Sigmoid colon (tissue), 4 donors: Measurements from ENCODE around the gene HORMAD2.

ENCODE experiments used
- CTCF ChIP-seq, 4 experiments: fragments of 450-650 bp in 3 of 4; fragments of 200-600 bp in 1 of 4; IDR thresholded peaks; one replicate each; pipeline ENCODE4 v1.5.1; 2016 to 2019; ENCODE audit warnings: antibody characterized with exemption in 4 of 4, mild to moderate bottlenecking in 3 of 4, moderate library complexity in 2 of 4
- EP300 ChIP-seq, 4 donors: sonication (generic); formaldehyde crosslinking; IDR thresholded peaks; one replicate each; pipeline ENCODE4 v1.6.1; 2017; ENCODE audit warnings: antibody characterized with exemption in 4 of 4
- POLR2A ChIP-seq, 2 donors: fragments of 450-650 bp; IDR thresholded peaks; one replicate each; pipeline ENCODE4 v1.6.1; 2016; ENCODE audit warnings: antibody characterized with exemption in 2 of 2, mild to moderate bottlenecking in 2 of 2, moderate library complexity in 2 of 2
- POLR2AphosphoS5 ChIP-seq, 4 donors: sonication (generic); formaldehyde crosslinking; IDR thresholded peaks; one replicate each; pipeline ENCODE4 v1.6.1; 2017; ENCODE audit warnings: antibody characterized with exemption in 4 of 4

GRCh38 chr22:30190574-30190973 lies 110.3 kb downstream of the HORMAD2 start:
- TF ChIP-seq CTCF (IDR thresholded peaks at IDR 0.05) (no peak), POLR2A (IDR thresholded peaks at IDR 0.05) (no peak), EP300 (IDR thresholded peaks at IDR 0.05) (no peak), POLR2AphosphoS5 (IDR thresholded peaks at IDR 0.05) (no peak)
